Esophagus squamous epithelium (tissue), 5 donors: Measurements from ENCODE around the gene LSM6. TPM values are rescaled to one million over a fixed set of nuclear protein-coding genes. Genes with fewer than 3 reads are reported as not detected.
A peak's percentile ranks its signal among the peaks of the same experiment; 100 is the strongest.

Experiments
- DNase-seq: peaks from one replicate; lab custom pipeline; 2025; lab: John Stamatoyannopoulos, UW
- H3K27ac ChIP-seq, 4 donors: fragments of 200-600 bp; sonication (generic); one replicate each; pipeline ENCODE4 v1.5.1; 2016 to 2019; ENCODE audit warnings: mild to moderate bottlenecking in 1 of 4
- H3K27me3 ChIP-seq, 4 donors: fragments of 200-600 bp; sonication (generic); 1 replicate in 3 of 4; 2 replicates in 1 of 4; pipeline versions ENCODE4 v1.5.1 to v1.6.0; 2017 to 2021; ENCODE audit warnings: antibody characterized with exemption in 1 of 4
- H3K36me3 ChIP-seq, 3 donors: fragments of 200-600 bp; sonication (generic); one replicate each; pipeline ENCODE4 v1.5.1; 2016 to 2019
- H3K4me1 ChIP-seq, 3 donors: fragments of 200-600 bp; sonication (generic); one replicate each; pipeline ENCODE4 v1.5.1; 2017 to 2019
- H3K4me3 ChIP-seq, 4 donors: fragments of 200-600 bp; sonication (generic); 1 replicate in 3 of 4; 2 replicates in 1 of 4; pipeline ENCODE4 v1.5.1; 2016 to 2019; ENCODE audit warnings: mild to moderate bottlenecking in 2 of 4, moderate library complexity in 1 of 4
- H3K9me3 ChIP-seq, 3 donors: fragments of 200-600 bp; sonication (generic); one replicate each; pipeline ENCODE4 v1.5.1; 2016 to 2019
- CTCF ChIP-seq, 6 experiments: fragments of 450-650 bp in 4 of 6; fragments of 200-600 bp in 2 of 6; sonication (generic) in 2 of 6; IDR thresholded peaks; one replicate each; pipeline ENCODE4 v1.5.1; 2016 to 2019; ENCODE audit warnings: antibody characterized with exemption in 6 of 6, mild to moderate bottlenecking in 4 of 6, moderate library complexity in 4 of 6
- POLR2A ChIP-seq, 4 donors: fragments of 450-650 bp; IDR thresholded peaks; one replicate each; pipeline ENCODE4 v1.6.1; 2017; ENCODE audit warnings: antibody characterized with exemption in 4 of 4, mild to moderate bottlenecking in 4 of 4, moderate library complexity in 3 of 4
- WGBS, 2 donors: methylation state at CpG; one replicate each; pipeline ENCODE4 v1.1.5; 2018; 5-methylcytosine and 5-hydroxymethylcytosine counted together
- intact Hi-C: fragments of 100-400 bp; cut with DNase I; formaldehyde crosslinking; loops from one replicate; pipeline ENCODE4 v1.15.0; 2022
- total RNA-seq, 4 donors: library from RNA; depleted of rRNA; stranded (reverse); fragments of >200 nt; gene quantifications; one replicate each; pipeline ENCODE4 v1.1.0, GENCODE V29; 2016
- donor health status: DM: yes; HTN: yes; CAD: no.

Gene LSM6
- total RNA-seq, 4 donors from 2014 or later = 23.9 to 35.6 (median 25.8) TPM

GRCh38 chr4:146191766-146192458 is 16.4 kb downstream of the LSM6 start:
- Histone ChIP-seq H3K4me3 (no peak overlapping the region), H3K27me3 (no peaks in the 10 kb centered on the region), H3K27ac (peak overlapping the region in 2 of 4 donors; percentile 16 to 70), H3K9me3 (no peaks in the 10 kb centered on the region), H3K4me1 (peaks cover 0 to 18% (median 0%) of the 10 kb centered on the region in 3 donors), H3K36me3 (peaks cover 0 to 59% (median 0%) of the 10 kb centered on the region in 3 donors)
- intact Hi-C loops = no loop called here
- DNase-seq = no peak
- TF ChIP-seq CTCF (IDR thresholded peaks at IDR 0.05) (peak in 1 of 6 experiments; percentile 8), POLR2A (IDR thresholded peaks at IDR 0.05) (no peak)
- 70 to 75% methylated on average over 9 of the region's 9 CpGs for WGBS, 2 donors

- intact Hi-C loops = no loop called here
- H3K27me3 ChIP-seq = no peaks in the 10 kb centered on the region
- no peak overlapping the region for H3K27ac ChIP-seq
- no peaks in the 10 kb centered on the region for H3K9me3 ChIP-seq
- 84 to 89% methylated on average over 5 of the region's 5 CpGs for WGBS, 2 donors
- H3K4me3 ChIP-seq = no peak overlapping the region
- TF ChIP-seq CTCF (IDR thresholded peaks at IDR 0.05) = no peak
- TF ChIP-seq POLR2A (IDR thresholded peaks at IDR 0.05) = no peak
- peaks cover 0 to 42% (median 0%) of the 10 kb centered on the region in 3 donors for H3K36me3 ChIP-seq
- peaks cover 0 to 18% (median 0%) of the 10 kb centered on the region in 3 donors for H3K4me1 ChIP-seq
- no peak for DNase-seq
Observed at GRCh38 chr4:146193628-146194027, 18.1 kb downstream of the LSM6 start.

- H3K27me3 ChIP-seq = no peaks in the 10 kb centered on the region
- DNase-seq = no peak
- H3K4me1 ChIP-seq = peaks cover 0 to 18% (median 0%) of the 10 kb centered on the region in 3 donors
- H3K36me3 ChIP-seq = peaks cover 0 to 36% (median 0%) of the 10 kb centered on the region in 3 donors
- no peak overlapping the region for H3K4me3 ChIP-seq
- TF ChIP-seq POLR2A (IDR thresholded peaks at IDR 0.05) (no peak), CTCF (IDR thresholded peaks at IDR 0.05) (no peak)
- H3K27ac ChIP-seq = no peak overlapping the region
- intact Hi-C loops = no loop called here
- no peaks in the 10 kb centered on the region for H3K9me3 ChIP-seq
Observed at GRCh38 chr4:146194212-146194611, 18.7 kb downstream of the LSM6 start.

- no peak overlapping the region for H3K4me3 ChIP-seq
- no peaks in the 10 kb centered on the region for H3K36me3 ChIP-seq
- no peaks in the 10 kb centered on the region for H3K9me3 ChIP-seq
- H3K27ac ChIP-seq = no peak overlapping the region
- no peaks in the 10 kb centered on the region for H3K4me1 ChIP-seq
- WGBS, 2 donors = 73 to 88% methylated on average over 2 of the region's 2 CpGs
- DNase-seq = no peak
- intact Hi-C loops = no loop called here
- H3K27me3 ChIP-seq = no peaks in the 10 kb centered on the region
- no peak for TF ChIP-seq POLR2A (IDR thresholded peaks at IDR 0.05)
Observed at GRCh38 chr4:146202665-146203064, 27.1 kb downstream of the LSM6 start.

- WGBS, 2 donors = 47 to 63% methylated on average over 4 to 5 of the region's 5 CpGs
Observed at GRCh38 chr4:146207410-146207809, 31.9 kb downstream of the LSM6 start.

GRCh38 chr4:146210890-146211289 is 35.4 kb downstream of the LSM6 start:
- no peaks in the 10 kb centered on the region for H3K9me3 ChIP-seq
- H3K27me3 ChIP-seq = no peaks in the 10 kb centered on the region
- H3K4me3 ChIP-seq = no peak overlapping the region
- 66 to 85% methylated on average over 2 of the region's 2 CpGs for WGBS, 2 donors
- TF ChIP-seq POLR2A (IDR thresholded peaks at IDR 0.05) = no peak
- TF ChIP-seq CTCF (IDR thresholded peaks at IDR 0.05) = no peak
- intact Hi-C loops = no loop called here
- no peak overlapping the region for H3K27ac ChIP-seq
- H3K36me3 ChIP-seq = no peaks in the 10 kb centered on the region
- no peak for DNase-seq
- H3K4me1 ChIP-seq = no peaks in the 10 kb centered on the region

More at GRCh38 chr4:146207410-146207809, 31.9 kb downstream of the LSM6 start:
- no peak overlapping the region for H3K4me3 ChIP-seq
- no peaks in the 10 kb centered on the region for H3K27me3 ChIP-seq
- no peak for TF ChIP-seq POLR2A (IDR thresholded peaks at IDR 0.05)
- H3K36me3 ChIP-seq = no peaks in the 10 kb centered on the region
- H3K4me1 ChIP-seq = no peaks in the 10 kb centered on the region
- no peaks in the 10 kb centered on the region for H3K9me3 ChIP-seq
- DNase-seq = no peak
- intact Hi-C loops = no loop called here
- no peak overlapping the region for H3K27ac ChIP-seq
